Measurements from ENCODE around the gene CCDC81. TPM values are rescaled to one million over a fixed set of nuclear protein-coding genes. Genes with fewer than 3 reads are reported as not detected.

The CCDC81 gene
- polyA plus RNA-seq, 1 experiment = 1.7 TPM

DNA sequence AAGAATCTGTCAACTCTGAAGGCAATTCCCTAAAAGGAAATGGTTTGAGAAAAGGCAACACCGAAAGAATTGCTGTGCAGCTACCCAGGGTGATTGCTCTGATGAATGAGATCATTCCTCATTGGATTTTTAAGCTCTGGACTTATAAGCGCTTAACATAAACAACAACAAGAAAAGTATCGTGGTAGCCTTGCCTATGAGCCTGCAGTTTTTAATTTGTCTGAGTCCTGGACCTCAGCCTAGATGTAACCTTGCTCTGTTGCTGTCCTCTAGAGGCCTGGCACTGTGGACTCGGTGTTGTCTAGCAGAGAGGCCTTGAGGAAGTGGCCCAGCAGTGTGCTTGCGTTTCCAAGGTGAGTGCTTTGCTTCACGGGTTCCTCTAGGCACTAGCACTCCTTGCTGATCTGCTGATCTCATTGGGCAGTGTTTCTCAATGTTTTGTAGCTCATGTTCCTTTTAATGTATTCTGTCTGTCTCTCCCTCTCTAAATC lies 20.4 kb downstream of the CCDC81 start:
- ChIA-PET CTCF (interaction anchor here (1.0 to 1.8 kb wide), 2 partner anchors 32 to 35 kb away, joined by 3 to 11 read pairs; no protein-coding TSS in a partner anchor), POLR2A (interaction anchor here (0.6 kb wide), 1 partner anchor 59 kb away, joined by 3 read pairs; no protein-coding TSS in a partner anchor)
- Histone ChIP-seq H3K9me3 (ENCODE audit: control insufficient read depth, insufficient read depth, low read length) (no peaks in the 10 kb centered on the region), H3K4me3 (ENCODE audit: low read depth, low read length) (no peak overlapping the region), H3K27me3 (ENCODE audit: control insufficient read depth, insufficient read depth, low read length) (no peaks in the 10 kb centered on the region), H3K27ac (ENCODE audit: low read depth, low read length) (peak overlapping the region; percentile 53)
- no peak for TF ChIP-seq CTCF (IDR thresholded peaks at IDR 0.05; ENCODE audit: low read depth, low read length)
- no peak for DNase-seq (ENCODE audit: low read depth, low spot score)

DNA sequence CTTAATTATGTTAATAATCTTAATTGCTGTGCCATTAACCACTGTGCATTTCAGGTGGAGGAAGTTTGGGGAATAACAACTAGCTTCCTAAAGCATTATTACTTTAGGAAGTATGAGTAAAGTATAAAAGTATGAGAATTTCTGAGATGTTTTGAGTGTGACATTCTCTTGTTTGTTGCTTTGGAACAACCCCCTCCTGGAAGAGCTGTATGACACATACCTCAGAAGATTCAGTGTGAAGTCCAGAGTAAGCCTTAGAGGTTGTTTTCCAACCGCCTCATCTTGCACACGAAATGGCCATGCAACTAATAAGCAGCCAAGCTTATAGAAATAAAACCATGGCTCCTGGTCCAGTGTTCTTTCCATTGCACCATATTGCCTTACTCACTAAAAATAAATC lies 21.7 kb downstream of the CCDC81 start:
- TF ChIP-seq CTCF (IDR thresholded peaks at IDR 0.05; ENCODE audit: low read depth, low read length) = no peak
- Histone ChIP-seq H3K9me3 (ENCODE audit: control insufficient read depth, insufficient read depth, low read length) (no peaks in the 10 kb centered on the region), H3K4me3 (ENCODE audit: low read depth, low read length) (no peak overlapping the region), H3K27me3 (ENCODE audit: control insufficient read depth, insufficient read depth, low read length) (no peaks in the 10 kb centered on the region), H3K27ac (ENCODE audit: low read depth, low read length) (no peak overlapping the region)
- CTCF ChIA-PET = interaction anchor here (1.1 kb wide), 1 partner anchor 474 kb away, joined by 4 read pairs; no protein-coding TSS in a partner anchor
- POLR2A ChIA-PET = interaction anchor here (0.7 kb wide), 1 partner anchor 403 kb away, joined by 4 read pairs; no protein-coding TSS in a partner anchor
- DNase-seq (ENCODE audit: low read depth, low spot score) = peak; percentile 15

DNA sequence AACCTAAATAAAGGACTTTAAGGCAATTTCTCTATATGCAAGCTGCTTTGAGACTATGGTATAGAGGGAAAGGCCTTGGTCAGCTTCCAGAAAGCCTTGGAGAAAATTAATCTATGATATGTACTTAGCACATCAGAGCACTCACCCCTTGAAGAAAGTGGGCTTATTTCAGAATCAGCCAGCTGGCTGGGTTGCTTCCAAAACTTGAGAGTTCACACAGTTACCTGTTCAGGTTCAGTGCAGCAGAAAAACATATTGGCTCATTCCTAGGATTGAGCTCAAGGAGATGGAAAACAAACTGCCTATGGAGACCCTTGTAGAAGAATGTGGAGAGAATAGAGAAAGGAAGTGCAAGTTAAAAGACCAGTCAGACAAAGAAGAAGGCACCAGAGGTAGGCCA lies 22.7 kb downstream of the CCDC81 start:
- ChIA-PET POLR2A (no interaction called here), CTCF (interaction anchor here (0.7 to 0.8 kb wide), 2 partner anchors 22 to 356 kb away, joined by 3 to 6 read pairs; no protein-coding TSS in a partner anchor)

GRCh38 chr11:86398106-86398505 lies 23.4 kb downstream of the CCDC81 start:
- Histone ChIP-seq H3K9me3 (ENCODE audit: control insufficient read depth, insufficient read depth, low read length) (no peaks in the 10 kb centered on the region), H3K27ac (ENCODE audit: low read depth, low read length) (no peak overlapping the region), H3K4me3 (ENCODE audit: low read depth, low read length) (no peak overlapping the region), H3K27me3 (ENCODE audit: control insufficient read depth, insufficient read depth, low read length) (no peaks in the 10 kb centered on the region)
- ChIA-PET POLR2A (no interaction called here), CTCF (interaction anchor here (0.6 kb wide), 1 partner anchor 700 kb away, joined by 3 read pairs; no protein-coding TSS in a partner anchor)
- no peak for DNase-seq (ENCODE audit: low read depth, low spot score)
- no peak for TF ChIP-seq CTCF (IDR thresholded peaks at IDR 0.05; ENCODE audit: low read depth, low read length)

More for the DNA sequence above, 22.7 kb downstream of the CCDC81 start:
- Histone ChIP-seq H3K9me3 (ENCODE audit: control insufficient read depth, insufficient read depth, low read length) (no peaks in the 10 kb centered on the region), H3K27ac (ENCODE audit: low read depth, low read length) (no peak overlapping the region), H3K4me3 (ENCODE audit: low read depth, low read length) (no peak overlapping the region), H3K27me3 (ENCODE audit: control insufficient read depth, insufficient read depth, low read length) (no peaks in the 10 kb centered on the region)
- DNase-seq (ENCODE audit: low read depth, low spot score) = no peak
- no peak for TF ChIP-seq CTCF (IDR thresholded peaks at IDR 0.05; ENCODE audit: low read depth, low read length)

- no peak for TF ChIP-seq CTCF (IDR thresholded peaks at IDR 0.05; ENCODE audit: low read depth, low read length)
- Histone ChIP-seq H3K4me3 (ENCODE audit: low read depth, low read length) (no peak overlapping the region), H3K9me3 (ENCODE audit: control insufficient read depth, insufficient read depth, low read length) (no peaks in the 10 kb centered on the region), H3K27ac (ENCODE audit: low read depth, low read length) (no peak overlapping the region), H3K27me3 (ENCODE audit: control insufficient read depth, insufficient read depth, low read length) (no peaks in the 10 kb centered on the region)
- POLR2A ChIA-PET = interaction anchor here (0.6 kb wide), 1 partner anchor 18 kb away, joined by 4 read pairs; no protein-coding TSS in a partner anchor
- DNase-seq (ENCODE audit: low read depth, low spot score) = no peak
- CTCF ChIA-PET = interaction anchor here (0.5 to 0.8 kb wide), 2 partner anchors 10 to 28 kb away, joined by 3 to 9 read pairs; no protein-coding TSS in a partner anchor
These were observed 28.8 kb downstream of the CCDC81 start for GRCh38 chr11:86403458-86403857.
